Dermis microvascular lymphatic vessel endothelial cell (primary cell): ENCODE measurements around the gene TFEC. TPM values are rescaled to one million over a fixed set of nuclear protein-coding genes. Genes with fewer than 3 reads are reported as not detected.
A peak's percentile ranks its signal among the peaks of the same experiment; 100 is the strongest.
"Not testable (repeated sequence)": the region's sequence is repeated elsewhere in the genome, so short reads cannot be mapped to it uniquely, and the experiment has no call there.

Experiments
- DNase-seq, 2 donors: peaks; one replicate each; pipeline versions ENCODE4 v3.0.0 to v3.0.0-alpha.2; 2010; ENCODE audit warnings: low read depth in 2 of 2
- total RNA-seq: library from RNA; depleted of rRNA; stranded (reverse); fragments of >200 nt; gene quantifications from 2 replicates; pipeline ENCODE4 v1.2.1, GENCODE V29; 2014

TFEC gene, protein sequence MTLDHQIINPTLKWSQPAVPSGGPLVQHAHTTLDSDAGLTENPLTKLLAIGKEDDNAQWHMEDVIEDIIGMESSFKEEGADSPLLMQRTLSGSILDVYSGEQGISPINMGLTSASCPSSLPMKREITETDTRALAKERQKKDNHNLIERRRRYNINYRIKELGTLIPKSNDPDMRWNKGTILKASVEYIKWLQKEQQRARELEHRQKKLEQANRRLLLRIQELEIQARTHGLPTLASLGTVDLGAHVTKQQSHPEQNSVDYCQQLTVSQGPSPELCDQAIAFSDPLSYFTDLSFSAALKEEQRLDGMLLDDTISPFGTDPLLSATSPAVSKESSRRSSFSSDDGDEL
- total RNA-seq: 0.89 and 0.90 TPM in 2 replicates

DNA sequence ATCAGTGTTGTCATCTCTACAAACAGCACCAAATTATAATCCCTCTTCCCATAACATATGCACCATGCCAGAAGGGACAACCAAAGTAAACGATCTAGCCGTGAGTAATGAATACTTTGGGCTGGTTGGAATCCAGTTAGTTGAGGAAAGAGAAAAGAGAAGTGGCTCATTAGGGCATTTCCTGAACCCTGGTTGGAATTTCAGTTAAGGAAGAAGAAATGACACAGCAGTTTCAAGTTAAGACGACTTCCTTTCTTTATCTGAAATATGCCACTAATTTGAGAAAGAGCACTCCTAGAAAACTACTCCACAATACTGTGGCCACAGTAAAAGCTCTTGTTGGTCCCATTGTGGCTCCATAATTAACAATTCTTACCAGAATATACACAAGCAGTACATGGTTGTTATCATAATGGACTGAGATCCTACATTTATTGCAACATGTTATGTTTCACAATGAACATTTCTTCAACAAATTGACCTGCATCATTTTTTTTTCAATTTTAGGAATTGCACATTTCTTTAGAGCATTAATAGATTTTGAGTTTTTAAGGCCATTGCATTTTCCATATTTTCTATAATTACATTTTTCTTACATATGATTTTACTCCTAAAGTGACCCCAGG is at the start of gene TFEC:
TFEC (minus strand) TSS at position 113 of the 626 bp plus-strand sequence. CDS start 46,322 bp downstream, outside the sequence.
- DNase-seq: peak in 1 of 2 donors; percentile 40

DNA sequence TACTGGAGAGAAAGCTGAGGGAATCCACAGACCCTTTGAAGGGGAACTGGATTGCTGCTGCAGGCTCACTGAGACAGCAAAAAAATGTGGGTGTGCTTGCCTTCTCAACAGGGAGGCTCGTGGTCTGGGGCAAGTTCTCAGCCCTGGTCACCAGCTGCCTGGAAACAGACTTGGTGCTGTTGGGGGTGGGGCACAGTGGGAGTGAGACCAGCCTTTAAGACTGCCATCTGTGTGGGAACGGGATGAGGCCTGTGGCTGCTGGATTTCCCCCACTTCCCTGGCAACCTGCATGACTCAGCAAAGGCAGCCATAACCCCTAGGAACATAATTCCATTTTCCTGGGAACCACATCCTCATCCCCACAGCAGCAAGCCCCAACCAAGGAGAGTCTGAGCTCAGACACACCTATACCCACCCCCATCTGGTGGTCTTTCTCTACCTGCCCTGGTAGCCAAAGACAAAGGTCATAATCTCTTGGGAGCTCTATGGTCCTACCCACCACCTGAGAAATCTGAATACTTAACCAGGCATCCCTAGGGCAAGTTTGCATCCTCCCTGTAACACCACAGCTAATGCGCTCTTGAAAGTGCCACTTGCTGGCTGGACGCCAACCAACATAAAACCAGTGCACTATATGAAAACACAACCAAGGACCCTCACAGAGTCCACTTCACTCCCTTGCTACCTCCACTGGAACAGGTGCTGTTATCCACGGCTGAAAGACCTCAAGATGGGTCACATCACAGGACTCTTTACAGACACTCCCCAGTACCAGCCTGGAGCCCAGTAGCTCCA is 45.0 kb upstream of the TFEC start:
- DNase-seq: peak in 1 of 2 donors; percentile 10

DNA sequence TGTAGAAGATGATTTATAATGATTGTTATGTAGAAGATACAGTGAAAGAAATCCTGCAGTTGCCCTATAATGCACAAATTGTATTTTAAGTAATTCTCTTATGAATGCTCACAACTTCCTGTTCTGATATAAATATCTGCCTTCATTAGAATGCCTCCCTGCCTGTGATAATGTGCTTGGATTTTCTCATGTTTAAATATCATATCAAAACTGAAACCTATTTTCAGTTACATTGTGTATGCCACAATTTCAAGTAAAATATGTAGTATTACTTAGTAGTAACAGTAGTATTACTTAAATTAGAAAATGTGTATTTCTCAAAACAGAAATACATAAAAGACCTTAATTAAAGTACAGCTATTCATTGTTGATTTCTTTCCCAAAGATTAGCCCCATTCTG is 41.1 kb upstream of the TFEC start:
- no peak for DNase-seq

DNA sequence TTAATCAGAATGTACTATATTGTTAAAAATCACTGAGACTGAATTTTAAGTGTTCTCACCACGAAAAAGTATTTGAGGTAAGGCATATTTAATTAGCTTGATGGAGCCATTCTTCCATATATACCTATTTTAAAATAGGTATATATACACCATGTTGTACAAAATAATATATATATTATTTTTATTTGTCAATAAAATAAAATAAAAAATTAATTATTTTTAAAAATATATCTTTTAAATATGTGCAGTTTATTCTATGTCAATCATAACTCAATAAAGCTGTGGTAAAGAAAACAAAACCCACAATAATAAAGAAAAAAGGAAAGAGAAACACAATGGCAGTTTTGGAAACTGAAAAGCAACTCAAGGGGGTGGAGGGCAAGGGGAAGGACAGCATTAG is 33.6 kb upstream of the TFEC start:
- no peak for DNase-seq

GRCh38 chr7:116062666-116063065 is 32.1 kb upstream of the TFEC start:
- no peak for DNase-seq

DNA sequence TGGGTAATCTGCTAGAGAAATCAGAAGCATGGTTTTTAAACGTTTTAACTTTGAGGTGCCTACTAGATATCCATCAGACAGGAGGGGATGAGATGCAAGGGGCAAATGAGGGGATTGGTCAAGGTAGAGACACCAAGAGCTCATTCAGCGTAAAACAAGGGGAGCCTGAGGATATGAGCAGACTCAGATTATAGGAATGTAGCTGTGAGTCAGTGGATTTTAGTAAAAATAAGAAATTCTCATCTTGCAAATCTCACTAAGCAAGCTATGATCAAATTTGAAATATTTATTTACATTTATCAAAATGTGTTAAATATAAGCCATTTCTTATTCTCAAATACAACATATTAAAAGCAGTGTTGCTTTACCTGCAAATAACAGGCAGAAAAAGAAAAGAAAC is 21.4 kb upstream of the TFEC start:
- DNase-seq: no peak

DNA sequence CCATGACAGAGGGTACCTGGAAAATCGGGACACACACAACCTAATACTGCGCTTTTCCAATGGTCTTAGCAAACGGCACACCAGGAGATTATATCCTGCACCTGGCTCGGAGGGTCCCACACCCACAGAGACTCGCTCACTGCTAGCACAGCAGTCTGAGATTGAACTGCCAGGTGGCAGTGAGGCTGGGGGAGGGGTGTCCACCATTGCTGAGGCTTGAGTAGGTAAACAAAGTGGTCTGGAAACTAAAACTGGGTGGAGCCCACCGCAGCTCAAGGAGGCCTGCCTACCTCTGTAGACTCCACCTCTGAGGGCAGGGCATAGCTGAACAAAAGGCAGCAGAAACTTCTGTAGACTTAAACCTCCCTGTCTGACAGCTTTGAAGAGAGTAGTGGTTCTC is 16.7 kb upstream of the TFEC start:
- DNase-seq: not testable (repeated sequence)

DNA sequence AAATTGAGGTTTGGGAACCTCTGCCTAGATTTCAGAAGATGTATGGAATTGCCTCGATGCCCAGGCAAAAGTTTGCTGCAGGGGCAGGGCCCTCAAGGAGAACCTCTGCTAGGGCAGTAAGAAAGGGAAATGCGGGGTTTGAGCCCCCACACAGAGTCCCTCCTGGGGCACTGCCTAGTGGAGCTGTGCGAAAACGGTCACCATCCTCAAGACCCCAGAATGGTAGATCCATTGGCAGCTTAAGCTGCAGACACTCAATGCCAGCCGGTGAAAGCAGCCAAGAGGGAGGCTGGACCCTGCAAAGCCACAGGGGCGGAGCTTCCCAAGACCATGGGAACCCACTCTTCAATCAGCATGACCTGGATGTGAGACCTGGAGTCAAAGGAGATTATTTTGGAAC is 15.0 kb upstream of the TFEC start:
- DNase-seq: no peak

- DNase-seq: no peak
Measured at GRCh38 chr7:116041615-116042014, 11.1 kb upstream of the TFEC start.

DNA sequence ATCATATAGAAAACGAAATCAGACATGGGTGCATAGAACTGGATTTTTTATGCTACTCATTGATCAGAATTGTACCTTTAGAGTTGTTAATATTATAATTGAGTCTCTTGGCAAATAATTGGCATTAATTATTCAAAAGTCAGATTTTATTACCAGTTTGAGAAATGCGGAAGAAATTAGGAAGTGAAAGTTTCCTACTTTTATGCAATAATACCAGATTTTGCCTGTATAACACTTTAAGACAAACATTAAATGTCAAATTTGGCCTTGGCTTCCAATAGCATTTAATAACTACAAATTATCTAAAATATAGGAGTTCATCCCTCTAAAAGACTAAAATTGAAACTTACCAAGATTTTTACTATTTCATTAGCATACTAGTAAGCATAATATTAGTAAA is 6.8 kb upstream of the TFEC start:
- DNase-seq: no peak

GRCh38 chr7:116034411-116034810 is 3.8 kb upstream of the TFEC start:
- no peak for DNase-seq

- no peak for DNase-seq
Measured at GRCh38 chr7:116032886-116033285, 2.3 kb upstream of the TFEC start.

GRCh38 chr7:116028787-116029186 is 1.8 kb downstream of the TFEC start:
- no peak for DNase-seq

DNA sequence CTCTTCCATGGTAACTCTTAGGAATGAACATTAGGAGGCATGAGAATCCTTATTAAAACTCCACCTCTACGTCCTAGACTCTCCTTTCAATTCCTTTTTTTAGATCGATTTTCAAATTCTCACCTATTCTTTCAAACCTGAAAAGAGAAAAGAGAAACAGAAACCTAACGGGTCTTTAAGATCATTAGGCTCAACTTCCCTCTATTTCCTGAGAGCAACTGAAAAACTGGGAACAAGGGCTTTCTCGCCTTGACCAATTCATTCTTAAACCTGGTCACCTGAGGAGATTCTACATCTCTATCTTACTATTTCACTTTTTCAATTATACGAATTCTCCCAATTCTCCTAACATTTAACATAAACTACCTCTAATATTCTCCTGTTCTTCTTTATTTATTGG is 2.8 kb downstream of the TFEC start:
- no peak for DNase-seq

- DNase-seq: peak in 1 of 2 donors; percentile 66
Measured at GRCh38 chr7:116024826-116025809, 5.4 kb downstream of the TFEC start.

DNA sequence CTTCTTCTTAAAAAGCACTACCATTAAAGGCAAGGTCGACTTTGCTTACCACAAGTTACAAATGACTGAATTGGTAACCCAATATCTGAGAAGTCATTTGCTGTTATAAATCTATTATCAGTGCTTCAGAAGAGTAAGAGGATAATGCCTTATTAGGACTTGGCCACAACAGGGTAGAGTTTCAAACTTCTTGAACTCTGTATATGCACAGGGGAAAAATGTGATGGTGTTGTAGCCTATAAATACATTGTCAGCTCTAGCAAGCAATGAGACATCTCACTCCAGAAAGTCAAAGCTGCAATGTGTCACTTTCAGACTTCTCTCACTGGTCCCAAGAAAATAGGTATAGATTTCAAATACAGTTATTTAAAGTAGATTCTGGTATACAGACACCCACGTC is 9.3 kb downstream of the TFEC start:
- no peak for DNase-seq

- no peak for DNase-seq
Measured at GRCh38 chr7:116018731-116019130, 11.8 kb downstream of the TFEC start.

GRCh38 chr7:116013675-116014074 is 16.9 kb downstream of the TFEC start:
- DNase-seq: no peak

- DNase-seq: no peak
Measured at GRCh38 chr7:116011584-116011983, 19.0 kb downstream of the TFEC start.

DNA sequence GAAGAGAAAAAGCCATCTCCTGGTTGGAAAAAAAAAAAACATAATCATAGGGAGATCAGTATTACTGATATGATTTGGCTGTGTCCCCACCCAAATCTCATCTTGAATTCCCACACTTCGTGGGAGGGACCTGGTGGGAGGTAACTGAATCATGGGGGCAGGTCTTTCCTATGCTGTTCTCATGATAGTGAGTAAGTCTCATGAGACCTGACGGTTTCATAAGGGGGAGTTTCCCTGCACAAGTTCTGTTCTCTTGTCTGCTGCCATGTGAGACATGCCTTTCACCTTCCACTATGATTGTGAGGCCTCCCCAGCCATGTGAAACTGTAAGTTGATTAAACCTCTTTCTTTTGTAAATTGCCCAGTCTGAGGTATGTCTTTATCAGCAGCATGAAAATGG is 25.8 kb downstream of the TFEC start:
- DNase-seq: not testable (repeated sequence)

DNA sequence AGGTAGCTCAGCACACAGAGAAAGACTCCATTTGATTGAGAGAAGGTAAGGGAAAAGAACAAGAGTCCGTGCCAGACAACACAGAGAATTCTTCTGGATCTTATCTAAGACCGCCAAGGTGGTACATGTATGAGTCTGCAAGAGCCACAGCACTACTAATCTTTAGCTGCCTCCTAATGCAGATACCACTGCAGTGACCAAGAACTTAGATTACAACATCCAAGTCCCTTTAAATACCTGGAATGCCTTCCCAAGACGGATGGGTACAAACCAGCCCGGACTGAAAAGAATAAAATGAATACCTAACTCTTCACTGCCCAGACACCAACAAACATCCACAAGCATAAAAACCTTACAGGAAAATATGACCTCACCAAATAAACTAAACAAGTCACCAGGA is 33.3 kb downstream of the TFEC start:
- no peak for DNase-seq
